SK-N-SH (cell line): ENCODE measurements around the gene TRIP6. TPM values are rescaled to one million over a fixed set of nuclear protein-coding genes. Genes with fewer than 3 reads are reported as not detected.

ENCODE experiments used
- CTCF ChIA-PET: fragments of 300-600, 350-600 bp; formaldehyde crosslinking; extraction: SDS; loops from one replicate; lab custom pipeline; 2021; lab: Yijun Ruan, JAX
- POLR2A ChIA-PET: fragments of 350-600 bp; sonication (Branson Sonifier 250); formaldehyde crosslinking; extraction: SDS; loops from one replicate; lab custom pipeline; 2020; ENCODE audit warnings: antibody characterized with exemption, inconsistent platforms; lab: Yijun Ruan, JAX
- DNase-seq: peaks from one replicate; pipeline ENCODE4 v3.0.0; 2012
- H2AFZ ChIP-seq: fragments of 200-600 bp; sonication (generic); 2 replicates; pipeline ENCODE4 v1.8.1; 2016; ENCODE audit warnings: antibody characterized with exemption, mild to moderate bottlenecking, low read depth
- H3F3A ChIP-seq: fragments of 200-600 bp; sonication (generic); replicated peaks from 2 replicates; pipeline ENCODE3; 2016; ENCODE audit warnings: antibody characterized with exemption, mild to moderate bottlenecking; ENCODE audit not compliant: insufficient read depth
- H3K27ac ChIP-seq, 2 experiments: fragments of 200-500 bp in 1 of 2; fragments of 200-600 bp in 1 of 2; sonication (Bioruptor generic) in 1 of 2; sonication (generic), shearing (Covaris generic) in 1 of 2; 2 replicates each; pipeline versions ENCODE4 v1.5.1 to v1.6.1; 2014 to 2016; ENCODE audit warnings: low read depth in 2 of 2, inconsistent platforms in 1 of 2, low read length in 1 of 2, mild to moderate bottlenecking in 1 of 2, mixed read lengths in 1 of 2
- H3K27me3 ChIP-seq: fragments of 200-600 bp; sonication (generic), shearing (Covaris generic); 2 replicates; pipeline ENCODE4 v1.6.1; 2016; ENCODE audit warnings: mixed run types; ENCODE audit not compliant: insufficient read depth
- H3K36me3 ChIP-seq, 2 experiments: fragments of 200-500 bp in 1 of 2; fragments of 200-600 bp in 1 of 2; sonication (Bioruptor generic) in 1 of 2; sonication (generic) in 1 of 2; replicated peaks in 1 of 2; 2 replicates each; pipeline versions ENCODE3 to v1.5.1; 2014 to 2016; ENCODE audit warnings: low read length in 1 of 2, mild to moderate bottlenecking in 1 of 2; ENCODE audit not compliant: insufficient read depth in 2 of 2, control insufficient read depth in 1 of 2
- H3K4me1 ChIP-seq, 2 experiments: fragments of 200-500 bp in 1 of 2; fragments of 200-600 bp in 1 of 2; sonication (Bioruptor generic) in 1 of 2; sonication (generic), shearing (Covaris generic) in 1 of 2; 2 replicates each; pipeline versions ENCODE4 v1.5.1 to v1.6.1; 2014 to 2016; ENCODE audit warnings: low read depth in 1 of 2, low read length in 1 of 2, mixed run types in 1 of 2; ENCODE audit not compliant: insufficient read depth in 2 of 2, control insufficient read depth in 1 of 2
- H3K4me2 ChIP-seq: fragments of 200-600 bp; sonication (generic), shearing (Covaris generic); 2 replicates; pipeline ENCODE4 v1.6.1; 2017; ENCODE audit warnings: mixed run types
- H3K4me3 ChIP-seq, 2 experiments: fragments of 200-500 bp in 1 of 2; fragments of 200-600 bp in 1 of 2; sonication (Bioruptor generic) in 1 of 2; sonication (generic), shearing (Covaris generic) in 1 of 2; 2 replicates each; pipeline versions ENCODE4 v1.5.1 to v1.8.1; 2014 to 2016; ENCODE audit warnings: low read depth in 2 of 2, inconsistent platforms in 1 of 2, low read length in 1 of 2, mild to moderate bottlenecking in 1 of 2, mixed read lengths in 1 of 2, moderate library complexity in 1 of 2
- H3K79me2 ChIP-seq: fragments of 200-600 bp; sonication (generic); 2 replicates; pipeline ENCODE4 v1.8.1; 2017; ENCODE audit warnings: mild to moderate bottlenecking; ENCODE audit not compliant: insufficient read depth
- H3K9ac ChIP-seq: fragments of 200-600 bp; sonication (generic); 2 replicates; pipeline ENCODE4 v1.6.1; 2017; ENCODE audit warnings: mixed run types
- H3K9me2 ChIP-seq: fragments of 200-600 bp; sonication (generic); 2 replicates; pipeline ENCODE4 v1.6.1; 2017; ENCODE audit warnings: mixed run types
- H3K9me3 ChIP-seq: fragments of 200-600 bp; sonication (generic); 2 replicates; pipeline ENCODE4 v1.6.1; 2017; ENCODE audit warnings: mixed run types, mild to moderate bottlenecking, moderate library complexity
- H4K20me1 ChIP-seq: fragments of 200-600 bp; sonication (generic); 2 replicates; pipeline ENCODE4 v1.6.1; 2017; ENCODE audit warnings: mild to moderate bottlenecking, mixed run types; ENCODE audit not compliant: insufficient read depth
- CHD2 ChIP-seq: fragments of 150-350 bp; IDR thresholded peaks from 2 replicates; pipeline ENCODE4 v1.6.1; 2018; ENCODE audit warnings: low read length; ENCODE audit not compliant: partially characterized antibody
- ELF1 ChIP-seq: IDR thresholded peaks from 2 replicates; pipeline ENCODE4 v1.4.0; 2012
- EP300 ChIP-seq, 2 experiments: IDR thresholded peaks; 2 replicates each; pipeline versions ENCODE4 v1.4.0 to v1.6.1; 2012; ENCODE audit warnings: borderline replicate concordance in 1 of 2, low read depth in 1 of 2, low read length in 1 of 2
- MEF2A ChIP-seq: IDR thresholded peaks from 2 replicates; pipeline ENCODE4 v1.4.0; 2012; ENCODE audit warnings: low read depth, borderline replicate concordance
- NFIC ChIP-seq: IDR thresholded peaks from 2 replicates; pipeline ENCODE4 v1.4.0; 2012; ENCODE audit warnings: borderline replicate concordance
- POLR2AphosphoS5 ChIP-seq: IDR thresholded peaks from 2 replicates; pipeline ENCODE4 v1.6.1; 2012; ENCODE audit warnings: low read depth, low read length
- RAD21 ChIP-seq: IDR thresholded peaks from 2 replicates; pipeline ENCODE4 v1.6.1; 2012; ENCODE audit warnings: mild to moderate bottlenecking, low read length
- RCOR1 ChIP-seq: fragments of 150-350 bp; IDR thresholded peaks from 2 replicates; pipeline ENCODE4 v1.6.1; 2017; ENCODE audit warnings: antibody characterized with exemption, low read length
- RXRA ChIP-seq: IDR thresholded peaks from 2 replicates; pipeline ENCODE4 v1.4.0; 2012; ENCODE audit warnings: low read depth, mild to moderate bottlenecking, borderline replicate concordance
- SMC3 ChIP-seq: IDR thresholded peaks from 2 replicates; pipeline ENCODE4 v1.6.1; 2012; ENCODE audit warnings: low read depth, low read length, improper control_type of control experiment
- TEAD4 ChIP-seq: IDR thresholded peaks from 2 replicates; pipeline ENCODE4 v1.4.0; 2012; ENCODE audit warnings: mild to moderate bottlenecking, borderline replicate concordance; ENCODE audit not compliant: insufficient read depth
- YY1 ChIP-seq: IDR thresholded peaks from 2 replicates; pipeline ENCODE4 v1.4.0; 2012; ENCODE audit warnings: low read depth, mild to moderate bottlenecking
- WGBS: methylation state at CpG from one replicate; pipeline ENCODE4 v1.1.6; 2017; ENCODE audit warnings: low lambda C conversion rate; 5-methylcytosine and 5-hydroxymethylcytosine counted together
- polyA plus RNA-seq, 3 experiments: library from polyadenylated mRNA; depleted of rRNA; stranded (reverse); fragments of >200 nt; gene quantifications; 2 replicates each; pipeline ENCODE4 v1.2.3, GENCODE V29; 2012
- TF ChIP-seq, protein P1 (sequence below): IDR thresholded peaks from 2 replicates; pipeline ENCODE4 v1.4.0; 2012; ENCODE audit warnings: low read depth, borderline replicate concordance
- TF ChIP-seq, protein P2 (sequence below): IDR thresholded peaks from 2 replicates; pipeline ENCODE4 v1.6.1; 2012; ENCODE audit warnings: mild to moderate bottlenecking, low read depth, low read length, moderate library complexity
- TF ChIP-seq, protein P3 (sequence below): IDR thresholded peaks from 2 replicates; pipeline ENCODE4 v1.4.0; 2012; ENCODE audit warnings: low read depth
- TF ChIP-seq, protein P4 (sequence below): IDR thresholded peaks from 2 replicates; pipeline ENCODE4 v1.4.0; 2012; ENCODE audit warnings: low read depth, borderline replicate concordance
- TF ChIP-seq, protein P5 (sequence below): IDR thresholded peaks from 2 replicates; pipeline ENCODE4; 2012

TRIP6 gene
- polyA plus RNA-seq, 1 of the 3 experiments (the other 2 are of a cell fraction), result 6.5 TPM

DNA sequence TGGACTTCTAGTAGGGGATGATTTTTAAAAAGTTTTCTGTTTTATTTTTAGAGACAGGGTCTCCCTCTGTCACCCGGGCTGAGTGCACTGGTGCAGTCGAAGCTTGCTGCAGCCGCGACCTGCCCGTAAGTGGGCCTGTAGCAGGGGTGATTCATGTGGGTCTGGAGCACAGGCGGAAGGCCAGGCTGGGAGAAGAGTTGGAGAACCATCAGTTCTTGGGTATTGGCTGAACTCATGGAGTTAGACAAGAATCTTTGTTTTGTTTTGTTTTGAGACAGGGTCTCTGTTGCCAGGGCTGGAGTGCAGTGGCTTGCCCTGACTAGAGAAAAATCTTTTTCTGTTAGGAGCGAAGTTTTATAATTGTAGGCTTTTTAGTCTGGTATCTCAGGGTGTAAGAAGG, 13.5 kb downstream of the TRIP6 start:
- Histone ChIP-seq H2AFZ (no peak overlapping the region), H3K9ac (no peak overlapping the region), H4K20me1 (peaks cover 65% of the 10 kb centered on the region), H3K4me3 (no peak overlapping the region), H3K4me1 (peaks cover 8 to 23% of the 10 kb centered on the region in 2 experiments; a peak in 3 of 4 replicates), H3K27me3 (no peaks in the 10 kb centered on the region), H3K79me2 (peaks cover 79% of the 10 kb centered on the region), H3F3A (peaks cover 27% of the 10 kb centered on the region), H3K36me3 (peaks cover 65 to 80% of the 10 kb centered on the region in 2 experiments), H3K4me2 (no peak overlapping the region), H3K9me3 (no peaks in the 10 kb centered on the region), H3K27ac (no peak overlapping the region), H3K9me2 (no peaks in the 10 kb centered on the region)
- ChIA-PET CTCF (interaction anchor here (0.9 to 1.3 kb wide), 3 partner anchors 9 to 72 kb away, joined by 3 read pairs; partner anchors contain the start of genes SLC12A9 and UFSP1), POLR2A (interaction anchor here (0.7 to 1.5 kb wide), 2 partner anchors 9 to 22 kb away, joined by 3 to 5 read pairs; partner anchors contain the start of gene UFSP1)
- WGBS, result 96% methylated on average over 7 of the region's 7 CpGs
- TF ChIP-seq TEAD4 (no peak), MEF2A (no peak), YY1 (no peak), RCOR1 (no peak)
- no peak for DNase-seq

DNA sequence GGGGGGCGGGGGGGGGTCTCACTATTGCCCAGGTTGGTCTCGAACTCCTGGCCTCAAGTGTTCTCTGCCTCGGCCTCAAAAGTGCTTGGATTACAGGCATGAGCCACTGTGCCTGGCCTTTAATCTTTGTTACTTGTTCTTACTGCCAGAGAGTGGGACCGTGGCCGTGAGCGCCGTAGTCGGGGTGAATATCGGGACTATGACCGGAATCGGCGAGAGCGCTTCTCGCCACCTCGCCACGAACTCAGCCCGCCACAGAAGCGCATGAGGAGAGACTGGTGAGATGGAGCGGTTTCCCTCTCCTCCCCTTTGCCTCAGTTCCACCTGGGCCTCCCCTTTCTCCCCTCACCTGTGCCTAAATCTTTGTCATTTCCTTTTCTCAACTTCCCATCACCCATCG, 13.9 kb downstream of the TRIP6 start:
- peaks cover 5 to 22% of the 10 kb centered on the region in 2 experiments; a peak in 3 of 4 replicates for H3K4me1 ChIP-seq
- TF ChIP-seq, protein P1, sequence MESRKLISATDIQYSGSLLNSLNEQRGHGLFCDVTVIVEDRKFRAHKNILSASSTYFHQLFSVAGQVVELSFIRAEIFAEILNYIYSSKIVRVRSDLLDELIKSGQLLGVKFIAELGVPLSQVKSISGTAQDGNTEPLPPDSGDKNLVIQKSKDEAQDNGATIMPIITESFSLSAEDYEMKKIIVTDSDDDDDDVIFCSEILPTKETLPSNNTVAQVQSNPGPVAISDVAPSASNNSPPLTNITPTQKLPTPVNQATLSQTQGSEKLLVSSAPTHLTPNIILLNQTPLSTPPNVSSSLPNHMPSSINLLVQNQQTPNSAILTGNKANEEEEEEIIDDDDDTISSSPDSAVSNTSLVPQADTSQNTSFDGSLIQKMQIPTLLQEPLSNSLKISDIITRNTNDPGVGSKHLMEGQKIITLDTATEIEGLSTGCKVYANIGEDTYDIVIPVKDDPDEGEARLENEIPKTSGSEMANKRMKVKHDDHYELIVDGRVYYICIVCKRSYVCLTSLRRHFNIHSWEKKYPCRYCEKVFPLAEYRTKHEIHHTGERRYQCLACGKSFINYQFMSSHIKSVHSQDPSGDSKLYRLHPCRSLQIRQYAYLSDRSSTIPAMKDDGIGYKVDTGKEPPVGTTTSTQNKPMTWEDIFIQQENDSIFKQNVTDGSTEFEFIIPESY, result no peak
- TF ChIP-seq NFIC, result no peak
- TF ChIP-seq YY1, result no peak
- TF ChIP-seq, protein P2, sequence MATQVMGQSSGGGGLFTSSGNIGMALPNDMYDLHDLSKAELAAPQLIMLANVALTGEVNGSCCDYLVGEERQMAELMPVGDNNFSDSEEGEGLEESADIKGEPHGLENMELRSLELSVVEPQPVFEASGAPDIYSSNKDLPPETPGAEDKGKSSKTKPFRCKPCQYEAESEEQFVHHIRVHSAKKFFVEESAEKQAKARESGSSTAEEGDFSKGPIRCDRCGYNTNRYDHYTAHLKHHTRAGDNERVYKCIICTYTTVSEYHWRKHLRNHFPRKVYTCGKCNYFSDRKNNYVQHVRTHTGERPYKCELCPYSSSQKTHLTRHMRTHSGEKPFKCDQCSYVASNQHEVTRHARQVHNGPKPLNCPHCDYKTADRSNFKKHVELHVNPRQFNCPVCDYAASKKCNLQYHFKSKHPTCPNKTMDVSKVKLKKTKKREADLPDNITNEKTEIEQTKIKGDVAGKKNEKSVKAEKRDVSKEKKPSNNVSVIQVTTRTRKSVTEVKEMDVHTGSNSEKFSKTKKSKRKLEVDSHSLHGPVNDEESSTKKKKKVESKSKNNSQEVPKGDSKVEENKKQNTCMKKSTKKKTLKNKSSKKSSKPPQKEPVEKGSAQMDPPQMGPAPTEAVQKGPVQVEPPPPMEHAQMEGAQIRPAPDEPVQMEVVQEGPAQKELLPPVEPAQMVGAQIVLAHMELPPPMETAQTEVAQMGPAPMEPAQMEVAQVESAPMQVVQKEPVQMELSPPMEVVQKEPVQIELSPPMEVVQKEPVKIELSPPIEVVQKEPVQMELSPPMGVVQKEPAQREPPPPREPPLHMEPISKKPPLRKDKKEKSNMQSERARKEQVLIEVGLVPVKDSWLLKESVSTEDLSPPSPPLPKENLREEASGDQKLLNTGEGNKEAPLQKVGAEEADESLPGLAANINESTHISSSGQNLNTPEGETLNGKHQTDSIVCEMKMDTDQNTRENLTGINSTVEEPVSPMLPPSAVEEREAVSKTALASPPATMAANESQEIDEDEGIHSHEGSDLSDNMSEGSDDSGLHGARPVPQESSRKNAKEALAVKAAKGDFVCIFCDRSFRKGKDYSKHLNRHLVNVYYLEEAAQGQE, result no peak
- TF ChIP-seq, protein P3, sequence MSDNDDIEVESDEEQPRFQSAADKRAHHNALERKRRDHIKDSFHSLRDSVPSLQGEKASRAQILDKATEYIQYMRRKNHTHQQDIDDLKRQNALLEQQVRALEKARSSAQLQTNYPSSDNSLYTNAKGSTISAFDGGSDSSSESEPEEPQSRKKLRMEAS, result no peak
- TF ChIP-seq, protein P4, sequence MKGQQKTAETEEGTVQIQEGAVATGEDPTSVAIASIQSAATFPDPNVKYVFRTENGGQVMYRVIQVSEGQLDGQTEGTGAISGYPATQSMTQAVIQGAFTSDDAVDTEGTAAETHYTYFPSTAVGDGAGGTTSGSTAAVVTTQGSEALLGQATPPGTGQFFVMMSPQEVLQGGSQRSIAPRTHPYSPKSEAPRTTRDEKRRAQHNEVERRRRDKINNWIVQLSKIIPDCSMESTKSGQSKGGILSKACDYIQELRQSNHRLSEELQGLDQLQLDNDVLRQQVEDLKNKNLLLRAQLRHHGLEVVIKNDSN, result no peak
- TF ChIP-seq, protein P5, sequence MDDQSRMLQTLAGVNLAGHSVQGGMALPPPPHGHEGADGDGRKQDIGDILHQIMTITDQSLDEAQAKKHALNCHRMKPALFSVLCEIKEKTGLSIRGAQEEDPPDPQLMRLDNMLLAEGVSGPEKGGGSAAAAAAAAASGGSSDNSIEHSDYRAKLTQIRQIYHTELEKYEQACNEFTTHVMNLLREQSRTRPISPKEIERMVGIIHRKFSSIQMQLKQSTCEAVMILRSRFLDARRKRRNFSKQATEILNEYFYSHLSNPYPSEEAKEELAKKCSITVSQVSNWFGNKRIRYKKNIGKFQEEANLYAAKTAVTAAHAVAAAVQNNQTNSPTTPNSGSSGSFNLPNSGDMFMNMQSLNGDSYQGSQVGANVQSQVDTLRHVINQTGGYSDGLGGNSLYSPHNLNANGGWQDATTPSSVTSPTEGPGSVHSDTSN, result no peak
- no peak for TF ChIP-seq ELF1
- no peak for TF ChIP-seq MEF2A
- no peak for TF ChIP-seq POLR2AphosphoS5
- TF ChIP-seq EP300 (IDR thresholded peaks at IDR 0.05; ENCODE audit: borderline replicate concordance in 1 of 2, low read depth in 1 of 2, low read length in 1 of 2), result no peak
- TF ChIP-seq RXRA, result no peak
- no peak for TF ChIP-seq CHD2
- TF ChIP-seq RAD21, result no peak
- TF ChIP-seq SMC3, result no peak
- TF ChIP-seq, all 33 proteins: peak for 0
- H3K9ac ChIP-seq, result no peak overlapping the region
- H3K9me2 ChIP-seq, result no peaks in the 10 kb centered on the region
- peaks cover 70 to 82% of the 10 kb centered on the region in 2 experiments for H3K36me3 ChIP-seq
- no peak overlapping the region for H2AFZ ChIP-seq
- H3K79me2 ChIP-seq, result peaks cover 78% of the 10 kb centered on the region
- WGBS, result 96% methylated on average over 20 of the region's 20 CpGs
- no peak overlapping the region for H3K4me2 ChIP-seq
- no peaks in the 10 kb centered on the region for H3K27me3 ChIP-seq
- no peak overlapping the region for H3K27ac ChIP-seq
- H3K4me3 ChIP-seq, result no peak overlapping the region
- peaks cover 28% of the 10 kb centered on the region for H3F3A ChIP-seq
- no peak for DNase-seq
- ChIA-PET CTCF (interaction anchor here (1.1 to 3.3 kb wide), 3 partner anchors 9 to 72 kb away, joined by 3 to 18 read pairs (median 3); partner anchors contain the start of genes ACHE and UFSP1), POLR2A (interaction anchor here (0.6 to 0.7 kb wide), 2 partner anchors 8 to 22 kb away, joined by 3 read pairs; partner anchors contain the start of gene UFSP1)
- peaks cover 62% of the 10 kb centered on the region for H4K20me1 ChIP-seq
- H3K9me3 ChIP-seq, result no peaks in the 10 kb centered on the region
